Stimulated activated CD8-positive, alpha-beta memory T cell treated with anti-CD3 and anti-CD28 coated beads, Interleukin-4, amount 100 ng/mL, for 48 hours (primary cell): ENCODE data around the gene CLCN4.

Experiments
- DNase-seq: peaks from one replicate; pipeline ENCODE4 v3.0.0-alpha.2; 2020

The CLCN4 gene

DNA sequence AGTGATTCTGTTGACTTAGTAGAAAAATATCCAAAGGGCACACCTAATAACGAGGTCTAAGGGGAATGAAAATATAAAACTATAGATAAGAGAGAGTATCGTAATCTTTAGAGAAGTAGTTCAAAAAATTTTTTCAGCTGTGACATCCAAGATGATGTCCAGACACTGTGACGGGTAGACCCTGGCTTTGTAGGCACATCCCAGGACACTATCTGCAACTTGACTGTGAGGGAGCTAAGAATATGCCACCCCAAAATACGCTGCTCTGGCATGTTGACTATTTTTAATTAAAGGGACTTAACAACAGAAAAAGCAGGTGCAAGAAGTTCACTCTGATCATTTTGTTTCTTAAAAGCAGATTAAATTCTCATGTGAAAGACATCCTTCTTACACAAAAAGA lies 89.5 kb downstream of the CLCN4 start:
- no peak for DNase-seq

DNA sequence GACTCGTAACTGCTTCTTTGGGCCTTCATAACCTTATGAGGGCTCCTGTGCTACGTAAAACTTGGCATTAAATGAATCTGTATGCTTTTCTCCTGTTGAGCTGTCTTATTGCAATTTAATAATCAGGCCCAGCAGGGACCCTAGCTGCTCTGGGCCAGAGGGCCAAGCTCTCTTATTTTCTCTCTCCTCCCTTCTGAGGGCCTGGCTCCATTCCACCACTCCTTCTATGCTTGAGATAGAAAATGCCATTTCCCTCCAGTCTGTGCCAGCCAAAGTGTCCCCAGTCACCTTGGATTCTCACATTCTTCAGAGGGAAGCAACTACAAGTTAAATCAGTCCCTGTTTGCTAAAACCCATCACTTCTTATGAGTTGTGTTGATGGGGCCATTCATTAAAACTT lies 90.1 kb downstream of the CLCN4 start:
- no peak for DNase-seq

DNA sequence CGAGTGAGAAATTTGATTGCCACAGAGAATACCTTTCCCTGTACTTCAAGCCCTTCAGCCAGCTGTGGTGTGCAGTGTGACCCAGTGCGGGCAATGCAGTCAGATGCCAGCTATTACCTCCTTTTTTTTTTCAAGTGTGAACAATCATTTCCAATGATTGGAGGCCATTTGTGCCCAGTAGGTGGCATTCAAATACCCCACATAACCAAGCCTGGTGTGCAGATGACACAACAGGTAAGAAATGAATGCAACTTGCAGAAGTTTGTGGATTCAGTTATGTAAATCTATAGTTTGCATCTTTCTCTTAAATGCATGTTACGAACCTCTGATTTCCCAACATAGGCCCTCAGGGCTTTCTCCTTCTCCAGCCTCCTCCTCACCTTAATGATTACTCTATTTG lies 98.0 kb downstream of the CLCN4 start:
- DNase-seq: no peak

DNA sequence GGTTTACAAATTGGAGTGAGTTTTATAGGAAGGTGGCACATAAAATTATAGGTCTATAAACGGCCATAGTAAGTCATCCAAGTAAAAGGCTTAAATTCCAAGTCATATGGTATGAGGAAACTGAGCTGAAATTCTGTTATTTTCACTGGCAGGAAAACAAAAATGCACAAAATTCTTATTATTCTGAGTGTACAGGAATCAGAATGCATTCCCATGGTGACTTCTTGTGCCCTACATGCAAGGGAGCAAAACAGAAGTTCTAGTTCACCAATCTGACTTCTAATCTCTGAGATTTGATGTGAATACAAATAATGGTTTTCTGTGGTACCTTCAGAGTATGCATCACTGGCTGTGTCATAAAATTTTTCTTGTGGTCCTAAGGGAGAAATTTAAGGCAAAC lies 102.9 kb downstream of the CLCN4 start:
- DNase-seq: no peak

DNA sequence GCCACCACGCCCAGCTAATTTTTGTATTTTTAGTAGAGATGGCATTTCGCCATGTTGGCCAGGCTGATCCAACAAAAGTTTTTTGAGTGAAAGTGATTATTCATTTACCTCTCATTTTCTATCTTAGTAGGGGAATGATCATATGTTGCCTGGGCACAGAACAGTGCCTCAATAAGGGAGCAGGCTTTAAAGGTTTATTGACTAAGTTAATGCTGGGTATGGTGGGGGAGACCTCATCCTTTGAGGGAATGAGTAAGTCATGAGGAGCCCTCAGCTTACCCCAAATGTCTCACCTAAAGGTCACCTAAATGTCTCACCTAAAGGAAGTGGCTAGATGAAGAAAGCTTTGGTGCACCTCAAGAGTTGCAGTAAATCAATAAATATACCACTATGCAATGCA lies 109.0 kb downstream of the CLCN4 start:
- DNase-seq: no peak

DNA sequence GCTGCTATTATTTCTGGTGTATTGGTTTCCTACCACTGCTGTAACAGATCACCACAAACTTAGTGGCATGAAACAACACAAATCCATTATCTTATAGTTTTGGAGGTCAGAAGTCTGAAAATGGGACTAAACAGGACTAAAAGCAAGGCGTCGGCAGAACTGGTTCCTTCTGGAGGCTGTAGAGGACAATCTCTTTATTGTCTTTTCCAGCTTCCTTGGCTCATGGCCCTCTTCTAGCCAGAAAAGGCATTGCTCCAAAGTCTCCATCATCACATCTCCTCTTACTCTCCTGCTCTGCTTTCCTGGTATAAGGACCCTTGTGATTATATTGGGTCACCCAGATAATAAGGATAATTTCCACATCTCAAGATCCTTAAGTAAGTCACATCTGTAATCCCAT lies 121.9 kb downstream of the CLCN4 start:
- no peak for DNase-seq

DNA sequence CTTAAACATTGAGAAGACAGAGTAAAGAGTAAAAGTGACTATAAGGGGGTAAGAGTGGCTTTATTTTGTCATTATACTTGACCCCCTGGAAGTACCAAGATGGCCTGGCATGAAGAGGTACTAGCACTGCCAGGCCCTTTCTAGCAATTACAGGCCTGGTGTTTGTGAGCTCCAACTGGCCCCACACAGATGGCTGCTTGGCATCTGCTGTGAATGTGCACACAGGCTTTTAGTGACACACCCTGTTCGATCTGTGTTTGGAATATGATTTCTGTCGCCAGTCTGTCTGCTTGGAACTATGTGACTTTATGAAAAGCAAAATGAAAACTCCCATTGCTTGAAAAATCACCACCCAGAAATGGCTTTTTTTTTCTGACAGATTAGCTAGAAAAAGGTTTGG lies 123.3 kb downstream of the CLCN4 start:
- DNase-seq: no peak

DNA sequence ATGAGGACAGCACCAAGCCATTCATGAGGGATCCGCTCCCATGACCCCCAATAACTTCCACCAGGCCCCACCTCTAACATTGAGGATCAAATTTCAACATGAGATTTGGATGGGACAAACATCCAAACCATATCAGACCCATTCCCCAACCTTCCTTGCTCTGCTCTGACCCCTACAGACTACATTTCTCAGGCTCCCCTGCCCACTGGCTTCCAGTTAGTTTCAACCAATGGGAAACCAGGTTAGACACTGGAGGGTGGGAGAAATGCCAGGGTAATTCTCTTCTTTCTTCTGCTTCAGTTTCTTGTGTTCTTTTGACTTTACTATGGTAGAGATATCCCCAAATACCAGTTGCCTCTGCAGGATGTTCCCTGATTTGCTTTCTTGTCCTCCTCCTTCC lies 125.7 kb downstream of the CLCN4 start:
- no peak for DNase-seq

DNA sequence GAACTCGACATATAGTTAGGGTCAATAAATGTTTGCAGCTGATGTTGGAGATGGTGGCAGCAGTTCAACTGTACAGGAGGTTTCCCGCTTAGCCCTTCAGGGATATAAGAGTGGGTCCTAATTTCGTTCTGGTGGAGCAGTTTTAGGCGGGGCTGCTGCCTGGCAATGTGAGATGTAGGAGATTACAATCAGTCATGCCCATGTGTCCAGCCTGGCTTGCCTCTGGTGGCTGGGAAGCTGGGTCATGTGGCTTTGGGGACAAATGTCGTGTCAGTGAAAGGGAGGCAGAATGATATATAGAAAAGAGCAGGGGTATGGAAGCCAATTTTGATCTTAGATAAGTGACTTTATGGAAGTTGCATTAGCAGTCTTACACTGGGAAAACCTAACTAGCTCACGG lies 129.4 kb downstream of the CLCN4 start:
- no peak for DNase-seq
